H1 (cell line): Measurements from ENCODE around the gene SLC25A30. TPM values are rescaled to one million over a fixed set of nuclear protein-coding genes. Genes with fewer than 3 reads are reported as not detected.

ENCODE experiments used
- CREB1 ChIP-seq: IDR thresholded peaks from 2 replicates; pipeline ENCODE4 v1.6.1; 2012; ENCODE audit warnings: inconsistent platforms
- SIRT6 ChIP-seq: IDR thresholded peaks from one replicate; pipeline ENCODE4 v1.7.1; 2012; ENCODE audit warnings: low read length, inconsistent platforms
- SIX5 ChIP-seq: IDR thresholded peaks from 2 replicates; pipeline ENCODE4 v1.6.1; 2011; ENCODE audit warnings: mild to moderate bottlenecking, low read depth, low read length
- TAF7 ChIP-seq: optimal IDR thresholded peaks from 2 replicates; pipeline ENCODE3; 2011; ENCODE audit warnings: low read depth, mild to moderate bottlenecking, inconsistent platforms, low read length, moderate library complexity, borderline replicate concordance
- USF2 ChIP-seq: IDR thresholded peaks from 2 replicates; pipeline ENCODE4 v1.6.1; 2011; ENCODE audit warnings: low read length, improper control_type of control experiment
- polyA plus RNA-seq, 7 experiments: library from polyadenylated mRNA; depleted of rRNA in 3 of 7; stranded (reverse) in 5 of 7; unstranded in 2 of 7; fragments of >200 nt in 5 of 7; fragments of 200-250 nt in 2 of 7; gene quantifications; 1 replicate in 5 of 7; 2 replicates in 1 of 7; 4 replicates in 1 of 7; pipeline versions ENCODE4 v1.2.1 to v1.2.3, GENCODE V29; 2011 to 2013; ENCODE audit warnings: missing spikeins in 2 of 7, mixed read lengths in 2 of 7
- total RNA-seq: library from RNA; stranded (reverse); fragmentation: NEBNext Ultra II Directional; extraction: Animal tissue kit (Norgen Biotek cat#: 25700); gene quantifications from 2 replicates; pipeline ENCODE4 v1.2.1, GENCODE V29; 2021
- TF ChIP-seq, protein P1 (sequence below): fragments of 300-600 bp; sonication (generic); IDR thresholded peaks from 2 replicates; pipeline ENCODE4 v1.7.1; 2012; ENCODE audit warnings: low read length, moderate library complexity, mild to moderate bottlenecking, inconsistent platforms; ENCODE audit not compliant: insufficient replicate concordance

The SLC25A30 gene
- total and polyA plus RNA-seq, 2 of the 8 experiments (the other 6 are each of a cell fraction or from before 2014, with no cell fraction given) = 2.1 to 8.7 TPM

DNA sequence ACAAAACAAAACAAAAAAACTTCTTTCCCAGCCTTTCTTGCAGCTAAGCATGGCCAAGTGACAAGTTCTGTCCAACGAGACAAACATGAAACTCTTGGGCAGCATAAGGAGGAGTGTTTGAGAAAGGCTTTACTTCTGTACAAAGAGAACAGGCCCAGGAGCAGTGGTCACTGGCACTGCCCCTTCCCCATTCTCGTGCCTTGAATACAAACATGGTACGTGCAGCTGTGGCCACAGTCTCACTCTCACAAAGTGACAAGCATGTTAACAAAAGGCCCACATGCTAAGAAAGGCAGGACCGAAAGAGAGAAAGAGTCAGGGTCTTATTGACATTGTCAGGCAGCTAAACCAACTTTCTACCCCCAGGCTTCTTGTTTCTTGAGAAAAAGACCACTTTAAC is 19.8 kb upstream of the SLC25A30 start (continued):
- TF ChIP-seq, protein P1, sequence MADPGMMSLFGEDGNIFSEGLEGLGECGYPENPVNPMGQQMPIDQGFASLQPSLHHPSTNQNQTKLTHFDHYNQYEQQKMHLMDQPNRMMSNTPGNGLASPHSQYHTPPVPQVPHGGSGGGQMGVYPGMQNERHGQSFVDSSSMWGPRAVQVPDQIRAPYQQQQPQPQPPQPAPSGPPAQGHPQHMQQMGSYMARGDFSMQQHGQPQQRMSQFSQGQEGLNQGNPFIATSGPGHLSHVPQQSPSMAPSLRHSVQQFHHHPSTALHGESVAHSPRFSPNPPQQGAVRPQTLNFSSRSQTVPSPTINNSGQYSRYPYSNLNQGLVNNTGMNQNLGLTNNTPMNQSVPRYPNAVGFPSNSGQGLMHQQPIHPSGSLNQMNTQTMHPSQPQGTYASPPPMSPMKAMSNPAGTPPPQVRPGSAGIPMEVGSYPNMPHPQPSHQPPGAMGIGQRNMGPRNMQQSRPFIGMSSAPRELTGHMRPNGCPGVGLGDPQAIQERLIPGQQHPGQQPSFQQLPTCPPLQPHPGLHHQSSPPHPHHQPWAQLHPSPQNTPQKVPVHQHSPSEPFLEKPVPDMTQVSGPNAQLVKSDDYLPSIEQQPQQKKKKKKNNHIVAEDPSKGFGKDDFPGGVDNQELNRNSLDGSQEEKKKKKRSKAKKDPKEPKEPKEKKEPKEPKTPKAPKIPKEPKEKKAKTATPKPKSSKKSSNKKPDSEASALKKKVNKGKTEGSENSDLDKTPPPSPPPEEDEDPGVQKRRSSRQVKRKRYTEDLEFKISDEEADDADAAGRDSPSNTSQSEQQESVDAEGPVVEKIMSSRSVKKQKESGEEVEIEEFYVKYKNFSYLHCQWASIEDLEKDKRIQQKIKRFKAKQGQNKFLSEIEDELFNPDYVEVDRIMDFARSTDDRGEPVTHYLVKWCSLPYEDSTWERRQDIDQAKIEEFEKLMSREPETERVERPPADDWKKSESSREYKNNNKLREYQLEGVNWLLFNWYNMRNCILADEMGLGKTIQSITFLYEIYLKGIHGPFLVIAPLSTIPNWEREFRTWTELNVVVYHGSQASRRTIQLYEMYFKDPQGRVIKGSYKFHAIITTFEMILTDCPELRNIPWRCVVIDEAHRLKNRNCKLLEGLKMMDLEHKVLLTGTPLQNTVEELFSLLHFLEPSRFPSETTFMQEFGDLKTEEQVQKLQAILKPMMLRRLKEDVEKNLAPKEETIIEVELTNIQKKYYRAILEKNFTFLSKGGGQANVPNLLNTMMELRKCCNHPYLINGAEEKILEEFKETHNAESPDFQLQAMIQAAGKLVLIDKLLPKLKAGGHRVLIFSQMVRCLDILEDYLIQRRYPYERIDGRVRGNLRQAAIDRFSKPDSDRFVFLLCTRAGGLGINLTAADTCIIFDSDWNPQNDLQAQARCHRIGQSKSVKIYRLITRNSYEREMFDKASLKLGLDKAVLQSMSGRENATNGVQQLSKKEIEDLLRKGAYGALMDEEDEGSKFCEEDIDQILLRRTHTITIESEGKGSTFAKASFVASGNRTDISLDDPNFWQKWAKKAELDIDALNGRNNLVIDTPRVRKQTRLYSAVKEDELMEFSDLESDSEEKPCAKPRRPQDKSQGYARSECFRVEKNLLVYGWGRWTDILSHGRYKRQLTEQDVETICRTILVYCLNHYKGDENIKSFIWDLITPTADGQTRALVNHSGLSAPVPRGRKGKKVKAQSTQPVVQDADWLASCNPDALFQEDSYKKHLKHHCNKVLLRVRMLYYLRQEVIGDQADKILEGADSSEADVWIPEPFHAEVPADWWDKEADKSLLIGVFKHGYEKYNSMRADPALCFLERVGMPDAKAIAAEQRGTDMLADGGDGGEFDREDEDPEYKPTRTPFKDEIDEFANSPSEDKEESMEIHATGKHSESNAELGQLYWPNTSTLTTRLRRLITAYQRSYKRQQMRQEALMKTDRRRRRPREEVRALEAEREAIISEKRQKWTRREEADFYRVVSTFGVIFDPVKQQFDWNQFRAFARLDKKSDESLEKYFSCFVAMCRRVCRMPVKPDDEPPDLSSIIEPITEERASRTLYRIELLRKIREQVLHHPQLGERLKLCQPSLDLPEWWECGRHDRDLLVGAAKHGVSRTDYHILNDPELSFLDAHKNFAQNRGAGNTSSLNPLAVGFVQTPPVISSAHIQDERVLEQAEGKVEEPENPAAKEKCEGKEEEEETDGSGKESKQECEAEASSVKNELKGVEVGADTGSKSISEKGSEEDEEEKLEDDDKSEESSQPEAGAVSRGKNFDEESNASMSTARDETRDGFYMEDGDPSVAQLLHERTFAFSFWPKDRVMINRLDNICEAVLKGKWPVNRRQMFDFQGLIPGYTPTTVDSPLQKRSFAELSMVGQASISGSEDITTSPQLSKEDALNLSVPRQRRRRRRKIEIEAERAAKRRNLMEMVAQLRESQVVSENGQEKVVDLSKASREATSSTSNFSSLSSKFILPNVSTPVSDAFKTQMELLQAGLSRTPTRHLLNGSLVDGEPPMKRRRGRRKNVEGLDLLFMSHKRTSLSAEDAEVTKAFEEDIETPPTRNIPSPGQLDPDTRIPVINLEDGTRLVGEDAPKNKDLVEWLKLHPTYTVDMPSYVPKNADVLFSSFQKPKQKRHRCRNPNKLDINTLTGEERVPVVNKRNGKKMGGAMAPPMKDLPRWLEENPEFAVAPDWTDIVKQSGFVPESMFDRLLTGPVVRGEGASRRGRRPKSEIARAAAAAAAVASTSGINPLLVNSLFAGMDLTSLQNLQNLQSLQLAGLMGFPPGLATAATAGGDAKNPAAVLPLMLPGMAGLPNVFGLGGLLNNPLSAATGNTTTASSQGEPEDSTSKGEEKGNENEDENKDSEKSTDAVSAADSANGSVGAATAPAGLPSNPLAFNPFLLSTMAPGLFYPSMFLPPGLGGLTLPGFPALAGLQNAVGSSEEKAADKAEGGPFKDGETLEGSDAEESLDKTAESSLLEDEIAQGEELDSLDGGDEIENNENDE = no peak
- TF ChIP-seq TAF7 (no peak), CREB1 (no peak), USF2 (no peak), SIX5 (no peak), SIRT6 (no peak)
